ENCODE data around the gene ZFR.

The ZFR gene

DNA sequence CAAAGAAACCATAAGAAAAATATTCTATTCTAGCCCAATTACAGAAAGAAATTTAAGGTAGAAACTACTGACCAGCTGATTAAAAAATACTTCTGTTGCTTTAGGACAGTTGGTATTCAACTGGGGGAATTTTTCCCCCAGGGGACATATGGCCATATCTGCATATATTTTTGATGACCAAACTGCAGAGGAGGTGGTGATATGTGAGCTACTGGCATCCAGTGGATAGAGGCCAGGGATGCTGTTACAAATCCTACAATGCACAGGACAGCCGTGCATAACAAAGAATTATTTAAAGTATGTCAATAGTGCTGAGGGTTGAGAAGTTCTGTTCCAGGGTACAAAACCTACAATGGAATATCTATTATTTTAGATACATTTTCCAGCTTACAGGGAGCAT is 24.0 kb downstream of the ZFR start:
- no peak for DNase-seq (ENCODE audit: low spot score)
- TF ChIP-seq, protein P1, sequence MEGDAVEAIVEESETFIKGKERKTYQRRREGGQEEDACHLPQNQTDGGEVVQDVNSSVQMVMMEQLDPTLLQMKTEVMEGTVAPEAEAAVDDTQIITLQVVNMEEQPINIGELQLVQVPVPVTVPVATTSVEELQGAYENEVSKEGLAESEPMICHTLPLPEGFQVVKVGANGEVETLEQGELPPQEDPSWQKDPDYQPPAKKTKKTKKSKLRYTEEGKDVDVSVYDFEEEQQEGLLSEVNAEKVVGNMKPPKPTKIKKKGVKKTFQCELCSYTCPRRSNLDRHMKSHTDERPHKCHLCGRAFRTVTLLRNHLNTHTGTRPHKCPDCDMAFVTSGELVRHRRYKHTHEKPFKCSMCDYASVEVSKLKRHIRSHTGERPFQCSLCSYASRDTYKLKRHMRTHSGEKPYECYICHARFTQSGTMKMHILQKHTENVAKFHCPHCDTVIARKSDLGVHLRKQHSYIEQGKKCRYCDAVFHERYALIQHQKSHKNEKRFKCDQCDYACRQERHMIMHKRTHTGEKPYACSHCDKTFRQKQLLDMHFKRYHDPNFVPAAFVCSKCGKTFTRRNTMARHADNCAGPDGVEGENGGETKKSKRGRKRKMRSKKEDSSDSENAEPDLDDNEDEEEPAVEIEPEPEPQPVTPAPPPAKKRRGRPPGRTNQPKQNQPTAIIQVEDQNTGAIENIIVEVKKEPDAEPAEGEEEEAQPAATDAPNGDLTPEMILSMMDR (IDR thresholded peaks at IDR 0.05; ENCODE audit: extremely low read depth, insufficient read depth, missing control alignments), result no peak
- in situ Hi-C loops (cut with MboI; ENCODE audit: low pct_unique_long_range_greater_than_20kb, low sequenced_read_pairs, unreplicated experiment), result no loop called here

DNA sequence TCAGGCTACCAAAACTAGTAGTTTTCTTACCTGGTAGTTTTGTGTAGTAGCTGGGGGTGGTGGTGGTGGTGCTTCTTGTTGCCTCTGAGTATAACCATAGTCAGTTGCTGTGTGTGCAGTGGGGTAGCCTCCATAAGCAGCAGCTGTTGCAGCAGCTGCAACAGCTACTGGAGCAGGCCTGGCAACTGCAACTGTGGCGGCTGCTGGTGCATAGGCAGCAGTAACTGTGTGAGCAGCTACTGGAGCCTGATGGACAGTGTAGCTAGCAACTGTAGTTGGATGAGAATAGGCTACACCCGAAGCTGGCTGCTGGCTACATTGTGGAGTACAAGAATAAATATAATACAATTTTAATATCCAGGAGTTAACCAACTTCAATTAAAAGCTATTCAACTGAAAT is 24.7 kb downstream of the ZFR start:
- DNase-seq (ENCODE audit: low spot score), result no peak
- TF ChIP-seq, protein P1 (IDR thresholded peaks at IDR 0.05; ENCODE audit: extremely low read depth, insufficient read depth, missing control alignments), result no peak
- in situ Hi-C loops (cut with MboI; ENCODE audit: low pct_unique_long_range_greater_than_20kb, low sequenced_read_pairs, unreplicated experiment), result no loop called here

DNA sequence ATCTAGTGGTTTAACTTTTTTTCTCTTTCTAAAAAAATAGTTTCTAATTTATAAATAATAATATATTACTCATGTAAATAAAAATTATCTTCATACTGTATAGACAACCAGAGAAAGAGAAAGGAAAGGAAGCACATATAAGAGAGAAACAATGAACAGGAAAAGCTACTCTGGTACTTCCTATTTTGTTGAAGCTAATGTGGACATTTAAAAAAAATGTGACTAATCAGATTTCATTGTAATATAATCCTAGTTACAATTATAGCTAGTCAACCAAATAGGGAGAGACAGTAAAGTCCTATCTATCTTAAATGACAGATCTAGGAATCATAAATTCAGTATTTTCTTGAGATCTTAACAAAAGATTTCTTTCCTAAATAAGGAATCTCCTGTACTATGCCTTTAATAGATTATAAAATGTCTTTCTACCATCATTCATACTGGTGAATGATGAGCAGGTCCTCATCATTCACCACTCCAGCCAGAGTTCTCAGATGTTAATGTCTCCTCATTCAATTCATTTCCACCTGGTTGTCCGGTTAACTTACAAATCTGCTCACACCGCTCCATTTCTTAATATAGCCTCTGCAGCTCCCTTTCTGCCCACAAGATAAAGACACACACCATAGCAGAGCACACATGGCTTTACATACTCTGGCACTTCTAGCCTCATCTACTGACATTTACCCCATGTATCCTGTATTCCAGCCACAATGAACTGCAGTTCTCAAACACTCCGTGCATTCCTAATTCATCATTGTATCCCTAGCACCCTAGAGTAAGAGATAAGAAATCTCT is 30.9 kb downstream of the ZFR start:
- TF ChIP-seq, protein P1 (IDR thresholded peaks at IDR 0.05; ENCODE audit: extremely low read depth, insufficient read depth, missing control alignments), result no peak
- no peak for DNase-seq (ENCODE audit: low spot score)
- in situ Hi-C loops (cut with MboI; ENCODE audit: low pct_unique_long_range_greater_than_20kb, low sequenced_read_pairs, unreplicated experiment), result no loop called here

DNA sequence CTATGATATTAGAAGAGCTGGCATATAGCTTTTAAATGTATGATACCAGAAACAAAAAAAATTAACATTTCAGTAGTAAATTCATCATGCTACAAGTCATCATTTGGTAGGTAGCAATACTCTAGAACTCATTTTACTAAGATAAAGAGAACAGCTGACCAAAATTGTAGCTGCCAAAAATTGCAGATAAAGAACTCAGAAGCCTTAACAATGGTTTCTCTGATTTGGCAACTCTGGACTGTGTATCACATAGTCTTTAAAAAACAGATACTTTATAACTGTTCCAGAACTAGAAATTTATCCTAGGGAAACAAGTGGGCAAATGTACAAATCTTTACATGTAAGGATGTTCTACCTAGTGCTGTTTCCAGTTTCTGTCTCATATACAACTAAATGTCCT is 33.9 kb downstream of the ZFR start:
- in situ Hi-C loops (cut with MboI; ENCODE audit: low pct_unique_long_range_greater_than_20kb, low sequenced_read_pairs, unreplicated experiment), result no loop called here
- TF ChIP-seq, protein P1 (IDR thresholded peaks at IDR 0.05; ENCODE audit: extremely low read depth, insufficient read depth, missing control alignments), result no peak
- no peak for DNase-seq (ENCODE audit: low spot score)

DNA sequence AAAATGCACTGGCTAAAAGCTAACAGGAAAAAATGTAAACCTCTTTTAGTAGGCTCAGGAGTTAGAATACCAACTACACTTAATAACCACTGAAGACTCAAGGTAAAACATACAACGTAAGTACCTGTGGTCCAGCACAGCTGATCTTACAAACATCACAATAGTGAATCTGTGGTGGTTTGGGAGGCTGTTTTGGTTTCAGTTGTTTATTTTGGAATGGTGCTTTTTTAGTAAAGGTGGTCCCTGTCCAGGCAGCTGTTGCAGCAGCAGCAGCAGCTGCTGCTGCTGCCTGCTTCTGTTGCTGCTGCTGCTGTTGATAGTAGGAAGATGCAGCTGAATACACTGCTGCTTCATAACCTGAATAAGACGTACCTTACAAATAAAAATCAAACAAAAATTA is 37.9 kb downstream of the ZFR start:
- in situ Hi-C loops (cut with MboI; ENCODE audit: low pct_unique_long_range_greater_than_20kb, low sequenced_read_pairs, unreplicated experiment), result no loop called here
- TF ChIP-seq, protein P1 (IDR thresholded peaks at IDR 0.05; ENCODE audit: extremely low read depth, insufficient read depth, missing control alignments), result no peak
- no peak for DNase-seq (ENCODE audit: low spot score)

DNA sequence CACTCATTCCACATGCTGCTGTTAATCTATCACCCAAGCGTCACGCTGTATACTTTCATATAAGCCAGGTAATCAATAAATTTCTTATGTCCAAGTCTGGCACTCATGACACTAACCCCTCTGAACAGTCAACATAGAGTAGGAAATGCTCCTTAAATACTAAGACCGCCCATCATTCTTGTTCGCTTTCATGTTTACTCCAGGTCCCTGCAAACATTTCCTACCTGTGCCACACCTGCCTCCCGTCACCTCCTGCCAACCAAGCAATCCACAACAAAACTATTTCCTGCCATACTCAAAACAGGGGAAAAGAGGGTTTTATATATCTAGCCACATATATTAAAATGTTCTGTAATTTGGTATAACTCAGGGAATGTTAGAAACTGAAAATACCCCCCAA is 39.0 kb downstream of the ZFR start:
- in situ Hi-C loops (cut with MboI; ENCODE audit: low pct_unique_long_range_greater_than_20kb, low sequenced_read_pairs, unreplicated experiment), result no loop called here
- DNase-seq (ENCODE audit: low spot score), result no peak

More for the DNA sequence above, 39.0 kb downstream of the ZFR start:
- TF ChIP-seq, protein P1 (IDR thresholded peaks at IDR 0.05; ENCODE audit: extremely low read depth, insufficient read depth, missing control alignments), result no peak
